ENCODE results near the gene PASD1. TPM values are rescaled to one million over a fixed set of nuclear protein-coding genes. Genes with fewer than 3 reads are reported as not detected.

PASD1 gene
- total RNA-seq, 2 experiments from 2014 or later: not detected

- Mint-ChIP-seq H3K4me1 (no peaks in the 10 kb centered on the region), H3K9me3 (no peaks in the 10 kb centered on the region), H3K4me3 (no peak overlapping the region), H3K27ac (no peak overlapping the region), H3K27me3 (peaks cover 8% of the 10 kb centered on the region), H3K36me3 (no peaks in the 10 kb centered on the region)
- POLR2A ChIA-PET: no interaction called here
- no peak for DNase-seq
- no peak for ATAC-seq (ENCODE audit: low read depth)
Measured at GRCh38 chrX:151699746-151700145, 136.3 kb downstream of the PASD1 start.

DNA sequence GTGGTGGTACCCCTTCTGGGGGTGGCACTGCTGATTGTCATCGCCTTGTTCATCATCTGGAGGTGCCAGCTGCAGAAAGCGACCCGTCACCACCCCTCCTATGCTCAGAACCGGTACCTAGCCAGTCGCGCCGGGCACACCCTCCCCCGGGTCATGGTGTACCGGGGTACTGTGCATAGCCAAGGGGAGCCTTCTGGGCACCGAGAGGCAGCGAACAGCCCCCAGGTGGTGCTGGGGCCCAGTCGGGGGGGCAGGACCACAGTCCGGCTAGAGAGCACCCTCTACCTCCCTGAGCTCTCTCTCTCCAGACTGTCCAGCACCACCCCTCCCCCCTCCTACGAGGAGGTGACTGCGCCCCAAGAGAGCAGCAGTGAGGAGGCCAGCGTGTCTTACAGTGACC is 137.1 kb downstream of the PASD1 start:
- no peak for ATAC-seq (ENCODE audit: low read depth)
- Mint-ChIP-seq H3K36me3 (no peaks in the 10 kb centered on the region), H3K27me3 (peaks cover 7% of the 10 kb centered on the region), H3K4me3 (no peak overlapping the region), H3K9me3 (no peaks in the 10 kb centered on the region), H3K4me1 (no peaks in the 10 kb centered on the region), H3K27ac (no peak overlapping the region)
- POLR2A ChIA-PET: no interaction called here
- no peak for DNase-seq

DNA sequence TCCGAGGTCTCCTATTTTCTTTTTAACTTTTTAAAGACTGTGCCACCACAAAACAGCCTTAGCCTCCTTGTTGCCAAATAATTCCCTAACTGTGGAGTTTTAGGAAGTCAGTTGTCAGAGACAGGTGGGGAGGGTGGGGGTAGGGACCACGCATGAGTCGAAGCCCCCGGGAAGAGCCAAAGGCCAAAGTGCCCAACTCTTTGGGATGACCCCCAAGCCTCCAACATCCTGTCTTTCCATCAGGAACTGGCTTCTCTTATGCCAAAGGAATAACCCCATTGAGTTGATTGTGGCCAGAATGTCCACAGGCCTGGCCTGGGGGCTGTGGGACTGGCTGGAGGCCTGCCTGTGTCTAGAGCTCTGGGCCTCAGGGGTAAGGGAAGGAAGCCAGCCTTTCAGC is 137.6 kb downstream of the PASD1 start:
- H3K9me3 Mint-ChIP-seq: no peaks in the 10 kb centered on the region
- no peaks in the 10 kb centered on the region for H3K36me3 Mint-ChIP-seq
- H3K27me3 Mint-ChIP-seq: peaks cover 4% of the 10 kb centered on the region
- DNase-seq (no peak), ATAC-seq (ENCODE audit: low read depth) (no peak)
- no peak overlapping the region for H3K27ac Mint-ChIP-seq
- POLR2A ChIA-PET: no interaction called here
- no peaks in the 10 kb centered on the region for H3K4me1 Mint-ChIP-seq
- H3K4me3 Mint-ChIP-seq: no peak overlapping the region

GRCh38 chrX:151701531-151701930 is 138.1 kb downstream of the PASD1 start:
- no peaks in the 10 kb centered on the region for H3K36me3 Mint-ChIP-seq
- H3K27me3 Mint-ChIP-seq: peaks cover 2% of the 10 kb centered on the region
- no peaks in the 10 kb centered on the region for H3K4me1 Mint-ChIP-seq
- DNase-seq: no peak
- H3K9me3 Mint-ChIP-seq: no peaks in the 10 kb centered on the region
- no peak overlapping the region for H3K4me3 Mint-ChIP-seq
- no peak overlapping the region for H3K27ac Mint-ChIP-seq
- POLR2A ChIA-PET: no interaction called here
- ATAC-seq (ENCODE audit: low read depth): no peak

DNA sequence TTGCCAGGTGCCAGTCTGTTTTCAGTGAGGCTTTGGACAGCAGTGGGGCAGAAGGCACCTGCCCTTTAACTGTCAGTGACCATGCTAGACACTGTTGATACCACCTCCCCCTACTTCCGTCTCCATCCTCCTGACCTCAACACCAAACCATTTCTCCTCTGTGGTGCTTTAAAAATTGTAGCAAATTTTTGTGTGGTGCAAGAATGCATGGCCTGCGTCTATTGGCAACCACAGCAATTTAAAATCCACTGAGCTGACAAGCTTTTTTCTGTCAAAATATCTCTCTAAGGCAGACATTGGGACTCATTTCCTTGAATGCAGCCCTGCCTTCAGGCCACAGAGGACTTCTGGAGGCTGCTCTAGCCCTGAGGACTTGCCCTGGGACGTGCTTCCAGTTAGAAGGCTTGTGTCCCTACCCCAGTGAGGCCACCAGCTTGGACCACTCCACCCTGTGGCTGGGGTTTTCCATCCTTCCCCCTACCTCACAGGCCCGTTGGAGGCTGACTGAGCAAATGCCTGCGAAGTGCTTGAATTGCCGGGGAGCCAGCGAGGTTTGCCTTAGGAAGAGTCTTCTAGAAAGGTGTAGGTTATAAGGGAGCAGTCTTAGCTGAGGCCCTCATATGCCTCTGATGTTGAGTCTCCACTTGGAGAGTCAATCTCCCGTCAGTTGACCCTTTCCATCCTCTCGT is 138.7 kb downstream of the PASD1 start:
- H3K36me3 Mint-ChIP-seq: no peaks in the 10 kb centered on the region
- H3K27me3 Mint-ChIP-seq: peaks cover under 1% of the 10 kb centered on the region
- H3K9me3 Mint-ChIP-seq: no peaks in the 10 kb centered on the region
- POLR2A ChIA-PET: no interaction called here
- no peak for DNase-seq
- H3K4me1 Mint-ChIP-seq: no peaks in the 10 kb centered on the region
- H3K4me3 Mint-ChIP-seq: no peak overlapping the region
- ATAC-seq (ENCODE audit: low read depth): no peak
- no peak overlapping the region for H3K27ac Mint-ChIP-seq

DNA sequence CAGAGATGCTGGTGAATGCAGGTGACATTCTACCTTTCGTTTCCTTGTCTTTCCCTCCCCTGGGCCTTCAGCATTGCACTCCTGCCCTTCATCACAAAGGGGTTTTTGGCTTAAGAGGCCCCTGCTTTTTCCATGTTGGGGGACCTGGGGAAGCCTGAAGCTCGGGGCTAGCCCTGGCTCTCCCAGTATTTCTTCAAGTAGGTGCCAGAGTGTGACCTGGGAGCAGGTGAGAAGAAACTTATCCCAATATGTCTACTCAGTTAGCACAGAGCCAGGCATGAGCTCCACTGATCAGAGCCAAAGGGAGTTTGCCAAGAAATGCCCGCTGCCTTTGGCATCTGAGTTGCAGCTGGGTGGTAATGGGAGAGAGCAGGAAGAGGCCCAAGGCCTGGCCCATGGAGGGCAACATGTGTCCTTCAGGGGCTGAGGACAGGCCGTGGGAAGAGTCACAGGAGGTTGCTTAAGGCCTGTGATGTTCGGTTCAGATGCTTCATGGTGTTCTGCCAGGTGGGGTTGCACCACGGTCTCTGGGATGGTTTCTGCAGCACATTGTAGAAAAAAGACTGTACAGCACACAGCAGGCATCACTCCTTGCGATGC is 139.4 kb downstream of the PASD1 start:
- POLR2A ChIA-PET: no interaction called here
- Mint-ChIP-seq H3K4me3 (no peak overlapping the region), H3K36me3 (no peaks in the 10 kb centered on the region), H3K4me1 (no peaks in the 10 kb centered on the region), H3K9me3 (no peaks in the 10 kb centered on the region), H3K27me3 (no peaks in the 10 kb centered on the region), H3K27ac (no peak overlapping the region)
- ATAC-seq (ENCODE audit: low read depth): no peak
- no peak for DNase-seq

- DNase-seq (no peak), ATAC-seq (ENCODE audit: low read depth) (no peak)
- H3K36me3 Mint-ChIP-seq: no peaks in the 10 kb centered on the region
- H3K9me3 Mint-ChIP-seq: no peaks in the 10 kb centered on the region
- H3K4me1 Mint-ChIP-seq: no peaks in the 10 kb centered on the region
- no peak overlapping the region for H3K4me3 Mint-ChIP-seq
- H3K27ac Mint-ChIP-seq: no peak overlapping the region
- POLR2A ChIA-PET: no interaction called here
- no peaks in the 10 kb centered on the region for H3K27me3 Mint-ChIP-seq
Measured at GRCh38 chrX:151703487-151703886, 140.0 kb downstream of the PASD1 start.

DNA sequence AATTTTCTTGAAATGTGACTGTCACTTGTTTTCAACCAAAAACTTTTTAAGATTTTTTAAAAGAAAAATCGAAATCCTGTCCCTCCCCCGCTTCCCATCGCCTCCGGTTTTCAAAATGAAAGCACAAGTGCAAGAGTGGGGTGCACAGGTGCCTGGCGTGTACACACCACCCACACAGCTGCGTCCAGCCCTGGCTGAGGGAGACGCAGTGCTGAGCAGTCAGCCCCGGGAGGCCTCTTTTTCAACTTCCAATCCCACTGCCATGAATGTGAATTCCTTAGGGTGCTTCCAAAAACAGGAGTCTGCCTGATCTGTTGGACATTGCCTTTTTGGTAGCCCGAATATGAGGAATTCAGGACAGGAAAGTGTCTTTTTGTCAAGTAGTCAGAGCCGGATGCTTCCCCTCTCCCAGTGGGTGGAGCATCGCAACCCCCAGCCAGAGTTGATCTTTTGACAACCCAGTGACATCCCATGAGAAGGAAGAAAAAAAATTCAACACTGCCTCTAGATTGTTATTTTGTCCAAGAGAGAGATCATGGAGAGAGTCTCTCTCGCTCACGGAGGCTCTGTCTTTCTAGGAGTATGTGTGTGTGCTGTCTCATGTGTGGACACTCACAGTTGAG is 140.7 kb downstream of the PASD1 start:
- Mint-ChIP-seq H3K27ac (no peak overlapping the region), H3K4me3 (no peak overlapping the region), H3K9me3 (no peaks in the 10 kb centered on the region), H3K27me3 (no peaks in the 10 kb centered on the region), H3K4me1 (no peaks in the 10 kb centered on the region), H3K36me3 (no peaks in the 10 kb centered on the region)
- ATAC-seq (ENCODE audit: low read depth) (no peak), DNase-seq (no peak)
- POLR2A ChIA-PET: no interaction called here

GRCh38 chrX:151708821-151709220 is 145.3 kb downstream of the PASD1 start:
- POLR2A ChIA-PET: no interaction called here
- no peak for DNase-seq
- Mint-ChIP-seq H3K9me3 (no peaks in the 10 kb centered on the region), H3K27me3 (no peaks in the 10 kb centered on the region), H3K27ac (no peak overlapping the region), H3K36me3 (no peaks in the 10 kb centered on the region), H3K4me1 (no peaks in the 10 kb centered on the region), H3K4me3 (no peak overlapping the region)
- no peak for ATAC-seq (ENCODE audit: low read depth)

- no peak overlapping the region for H3K4me3 Mint-ChIP-seq
- POLR2A ChIA-PET: no interaction called here
- H3K4me1 Mint-ChIP-seq: no peaks in the 10 kb centered on the region
- no peak for ATAC-seq (ENCODE audit: low read depth)
- H3K27me3 Mint-ChIP-seq: no peaks in the 10 kb centered on the region
- no peak for DNase-seq
- H3K9me3 Mint-ChIP-seq: no peaks in the 10 kb centered on the region
- no peak overlapping the region for H3K27ac Mint-ChIP-seq
- no peaks in the 10 kb centered on the region for H3K36me3 Mint-ChIP-seq
Measured at GRCh38 chrX:151710457-151710856, 147.0 kb downstream of the PASD1 start.

GRCh38 chrX:151711154-151711553 is 147.7 kb downstream of the PASD1 start:
- no peaks in the 10 kb centered on the region for H3K9me3 Mint-ChIP-seq
- ATAC-seq (ENCODE audit: low read depth): no peak
- no peak overlapping the region for H3K27ac Mint-ChIP-seq
- no peak for DNase-seq
- POLR2A ChIA-PET: no interaction called here
- H3K4me1 Mint-ChIP-seq: no peaks in the 10 kb centered on the region
- H3K4me3 Mint-ChIP-seq: no peak overlapping the region
- H3K36me3 Mint-ChIP-seq: no peaks in the 10 kb centered on the region
- H3K27me3 Mint-ChIP-seq: no peaks in the 10 kb centered on the region

- POLR2A ChIA-PET: no interaction called here
- H3K27me3 Mint-ChIP-seq: no peaks in the 10 kb centered on the region
- no peak overlapping the region for H3K27ac Mint-ChIP-seq
- H3K9me3 Mint-ChIP-seq: no peaks in the 10 kb centered on the region
- H3K4me3 Mint-ChIP-seq: no peak overlapping the region
- H3K4me1 Mint-ChIP-seq: no peaks in the 10 kb centered on the region
- no peaks in the 10 kb centered on the region for H3K36me3 Mint-ChIP-seq
- DNase-seq (no peak), ATAC-seq (ENCODE audit: low read depth) (no peak)
Measured at GRCh38 chrX:151711787-151712186, 148.3 kb downstream of the PASD1 start.

DNA sequence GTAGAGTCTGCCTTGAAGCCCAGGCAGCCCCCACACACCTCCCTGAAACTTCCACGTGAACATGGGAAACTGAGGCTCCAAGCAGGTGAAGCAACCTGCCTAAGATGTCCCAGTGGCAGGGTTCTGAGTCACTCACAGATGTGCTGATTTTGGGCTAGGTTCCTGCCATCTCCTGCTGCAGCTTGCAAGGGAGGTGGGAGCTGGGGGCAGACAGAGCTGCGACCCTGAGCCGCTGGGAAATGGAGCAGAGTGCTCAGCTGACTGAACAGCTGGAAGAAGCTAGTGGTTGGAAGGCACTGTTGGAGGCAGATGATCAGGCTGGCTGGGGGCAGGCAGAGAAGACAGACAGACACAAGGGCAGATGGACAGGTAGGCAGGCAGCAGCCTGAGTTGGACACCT is 148.8 kb downstream of the PASD1 start:
- Mint-ChIP-seq H3K36me3 (no peaks in the 10 kb centered on the region), H3K27ac (no peak overlapping the region), H3K4me3 (no peak overlapping the region), H3K4me1 (no peaks in the 10 kb centered on the region), H3K27me3 (no peaks in the 10 kb centered on the region), H3K9me3 (no peaks in the 10 kb centered on the region)
- POLR2A ChIA-PET: no interaction called here
- no peak for ATAC-seq (ENCODE audit: low read depth)
- no peak for DNase-seq

DNA sequence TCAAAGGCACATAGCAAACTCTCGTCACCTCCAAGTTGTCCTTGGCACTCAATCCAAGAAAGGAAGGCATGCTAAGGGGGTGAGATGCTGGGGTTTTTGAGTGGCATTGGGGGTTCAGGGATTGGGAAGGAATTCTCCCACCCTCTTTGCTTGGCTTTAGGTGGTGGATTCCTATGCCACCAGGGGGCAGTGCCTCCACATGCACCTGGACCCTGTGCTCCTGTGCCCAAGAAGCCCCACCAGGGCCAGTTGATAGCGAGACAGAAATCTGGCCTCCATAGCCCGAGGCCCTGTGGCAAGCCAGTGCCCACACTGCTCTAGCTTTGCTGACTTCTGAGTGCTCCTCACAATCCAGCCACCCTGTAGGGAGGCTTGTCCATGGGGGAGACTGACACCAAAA is 150.4 kb downstream of the PASD1 start:
- DNase-seq: no peak
- H3K27me3 Mint-ChIP-seq: no peaks in the 10 kb centered on the region
- no peak for ATAC-seq (ENCODE audit: low read depth)
- H3K27ac Mint-ChIP-seq: no peak overlapping the region
- no peaks in the 10 kb centered on the region for H3K36me3 Mint-ChIP-seq
- no peaks in the 10 kb centered on the region for H3K9me3 Mint-ChIP-seq
- POLR2A ChIA-PET: no interaction called here
- peaks cover 1% of the 10 kb centered on the region for H3K4me1 Mint-ChIP-seq
- no peak overlapping the region for H3K4me3 Mint-ChIP-seq

Data from activated naive CD8-positive, alpha-beta T cell treated with anti-CD3 and anti-CD28 coated beads, Interleukin-2, amount 10 ng/mL, durations not matched to agents 7 days and 5 days (primary cell).